ENCODE data around the gene ADAM15. TPM values are rescaled to one million over a fixed set of nuclear protein-coding genes. Genes with fewer than 3 reads are reported as not detected.

The ADAM15 gene
- total RNA-seq, 1 donor: 69.9 TPM

DNA sequence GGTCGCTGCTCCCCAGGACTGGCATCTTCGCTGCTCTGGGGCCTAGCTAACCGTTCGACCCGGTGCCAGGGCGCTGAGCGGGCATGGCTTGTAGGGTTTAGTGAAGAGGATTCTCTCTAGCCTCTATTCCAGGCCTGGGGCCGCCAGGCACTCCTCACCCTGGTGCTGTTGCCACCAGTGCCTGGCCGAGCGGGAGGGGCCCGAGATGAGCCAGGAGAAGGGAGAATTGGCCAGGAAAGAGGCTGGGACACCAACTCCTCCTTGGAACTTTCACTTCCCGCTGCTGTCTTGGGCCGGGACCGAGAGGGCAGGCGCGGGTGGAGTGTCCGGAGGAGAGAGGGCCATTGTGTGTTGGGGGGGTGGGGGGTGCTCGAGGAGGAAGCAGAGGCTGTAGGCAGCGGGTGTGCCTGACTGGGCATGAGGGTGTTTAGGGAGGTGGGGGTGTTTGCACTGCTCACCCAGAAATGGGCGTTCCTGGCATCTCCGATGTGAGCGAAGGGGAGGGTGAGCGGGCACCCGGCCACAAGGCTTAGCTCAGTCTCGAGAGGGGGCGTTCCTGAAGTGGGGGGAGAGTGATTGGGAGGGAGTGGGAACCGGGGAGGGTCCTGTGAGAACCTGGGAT lies 772 bp downstream of the ADAM15 start:
- H3K4me3 ChIP-seq (ENCODE audit: low read depth, low read length): peak overlapping the region; percentile 81
- peak; percentile 22 for DNase-seq (ENCODE audit: low read depth)
- TF ChIP-seq, protein P1, sequence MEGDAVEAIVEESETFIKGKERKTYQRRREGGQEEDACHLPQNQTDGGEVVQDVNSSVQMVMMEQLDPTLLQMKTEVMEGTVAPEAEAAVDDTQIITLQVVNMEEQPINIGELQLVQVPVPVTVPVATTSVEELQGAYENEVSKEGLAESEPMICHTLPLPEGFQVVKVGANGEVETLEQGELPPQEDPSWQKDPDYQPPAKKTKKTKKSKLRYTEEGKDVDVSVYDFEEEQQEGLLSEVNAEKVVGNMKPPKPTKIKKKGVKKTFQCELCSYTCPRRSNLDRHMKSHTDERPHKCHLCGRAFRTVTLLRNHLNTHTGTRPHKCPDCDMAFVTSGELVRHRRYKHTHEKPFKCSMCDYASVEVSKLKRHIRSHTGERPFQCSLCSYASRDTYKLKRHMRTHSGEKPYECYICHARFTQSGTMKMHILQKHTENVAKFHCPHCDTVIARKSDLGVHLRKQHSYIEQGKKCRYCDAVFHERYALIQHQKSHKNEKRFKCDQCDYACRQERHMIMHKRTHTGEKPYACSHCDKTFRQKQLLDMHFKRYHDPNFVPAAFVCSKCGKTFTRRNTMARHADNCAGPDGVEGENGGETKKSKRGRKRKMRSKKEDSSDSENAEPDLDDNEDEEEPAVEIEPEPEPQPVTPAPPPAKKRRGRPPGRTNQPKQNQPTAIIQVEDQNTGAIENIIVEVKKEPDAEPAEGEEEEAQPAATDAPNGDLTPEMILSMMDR (IDR thresholded peaks at IDR 0.05; ENCODE audit: insufficient read depth, low read length): no peak

GRCh38 chr1:155052439-155053395 lies 1.6 kb downstream of the ADAM15 start:
- TF ChIP-seq, protein P1 (IDR thresholded peaks at IDR 0.05; ENCODE audit: insufficient read depth, low read length): peak; percentile 31
- DNase-seq (ENCODE audit: low read depth): no peak
- H3K4me3 ChIP-seq (ENCODE audit: low read depth, low read length): peak overlapping the region; percentile 81

GRCh38 chr1:155053531-155054105 lies 2.5 kb downstream of the ADAM15 start:
- no peak for DNase-seq (ENCODE audit: low read depth)
- TF ChIP-seq, protein P1 (IDR thresholded peaks at IDR 0.05; ENCODE audit: insufficient read depth, low read length): no peak

GRCh38 chr1:155057104-155057503 lies 6.0 kb downstream of the ADAM15 start:
- TF ChIP-seq, protein P1 (IDR thresholded peaks at IDR 0.05; ENCODE audit: insufficient read depth, low read length): no peak
- no peak for DNase-seq (ENCODE audit: low read depth)
- no peak overlapping the region for H3K4me3 ChIP-seq (ENCODE audit: low read depth, low read length)

More at GRCh38 chr1:155053531-155054105, 2.5 kb downstream of the ADAM15 start:
- H3K4me3 ChIP-seq (ENCODE audit: low read depth, low read length): no peak overlapping the region

DNA sequence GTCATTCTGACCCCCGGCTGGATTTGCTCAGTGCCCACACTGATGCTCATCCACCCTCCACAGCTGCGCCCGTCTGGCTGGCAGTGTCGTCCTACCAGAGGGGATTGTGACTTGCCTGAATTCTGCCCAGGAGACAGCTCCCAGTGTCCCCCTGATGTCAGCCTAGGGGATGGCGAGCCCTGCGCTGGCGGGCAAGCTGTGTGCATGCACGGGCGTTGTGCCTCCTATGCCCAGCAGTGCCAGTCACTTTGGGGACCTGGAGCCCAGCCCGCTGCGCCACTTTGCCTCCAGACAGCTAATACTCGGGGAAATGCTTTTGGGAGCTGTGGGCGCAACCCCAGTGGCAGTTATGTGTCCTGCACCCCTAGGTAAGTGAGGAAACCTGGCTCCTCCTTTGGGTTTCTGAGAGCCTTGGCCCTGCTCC lies 6.7 kb downstream of the ADAM15 start:
- TF ChIP-seq, protein P1 (IDR thresholded peaks at IDR 0.05; ENCODE audit: insufficient read depth, low read length): peak; percentile 15
- no peak for DNase-seq (ENCODE audit: low read depth)

DNA sequence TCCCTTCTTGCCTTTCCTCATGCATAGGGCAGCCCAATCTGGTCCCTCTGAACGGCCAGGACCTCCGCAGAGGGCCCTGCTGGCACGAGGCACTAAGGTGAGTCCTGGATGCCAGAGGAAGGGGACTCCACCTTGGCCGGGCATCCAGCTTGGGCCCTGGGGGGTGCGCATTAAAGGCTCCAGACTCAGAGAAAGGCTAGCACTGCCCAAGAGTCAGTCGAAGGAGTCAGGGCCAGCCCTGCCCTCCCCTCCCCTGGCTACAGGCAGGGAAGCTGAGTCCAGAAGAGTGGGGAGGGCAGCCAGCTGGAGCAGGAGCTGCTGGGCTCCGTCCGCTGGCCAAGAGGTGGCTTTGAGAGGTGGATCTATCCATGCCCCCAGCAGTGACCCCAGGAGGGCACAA lies 9.6 kb downstream of the ADAM15 start:
- DNase-seq (ENCODE audit: low read depth): no peak
- no peak overlapping the region for H3K4me3 ChIP-seq (ENCODE audit: low read depth, low read length)
- TF ChIP-seq, protein P1 (IDR thresholded peaks at IDR 0.05; ENCODE audit: insufficient read depth, low read length): no peak

More for the DNA sequence above, 6.7 kb downstream of the ADAM15 start:
- H3K4me3 ChIP-seq (ENCODE audit: low read depth, low read length): no peak overlapping the region

Measured in fibroblast of the aortic adventitia (primary cell).